ENCODE measurements around the gene AFF2. TPM values are rescaled to one million over a fixed set of nuclear protein-coding genes. Genes with fewer than 3 reads are reported as not detected.

The AFF2 gene
- total RNA-seq, 1 experiment from 2014 or later = 0.05 TPM

- no peak for TF ChIP-seq EGR1 (IDR thresholded peaks at IDR 0.05; ENCODE audit: low read depth)
- TF ChIP-seq JUND (IDR thresholded peaks at IDR 0.05) = no peak
- no peak for TF ChIP-seq ZNF274 (IDR thresholded peaks at IDR 0.05; ENCODE audit: low read depth, low read length)
- no peak for TF ChIP-seq CBX3 (IDR thresholded peaks at IDR 0.05; ENCODE audit: low read depth)
- TF ChIP-seq CEBPB (IDR thresholded peaks at IDR 0.05; ENCODE audit: low read depth) = no peak
- no peak for TF ChIP-seq SRF (IDR thresholded peaks at IDR 0.05; ENCODE audit: low read depth)
- no peak for TF ChIP-seq YY1 (IDR thresholded peaks at IDR 0.05; ENCODE audit: extremely low read depth, insufficient replicate concordance, low read depth, low read length)
- TF ChIP-seq TCF7L2 (IDR thresholded peaks at IDR 0.05; ENCODE audit: borderline replicate concordance, extremely low read depth, insufficient read depth, insufficient read length) = no peak
These were observed 365.1 kb downstream of the AFF2 start (continued) for GRCh38 chrX:148865277-148866210.

GRCh38 chrX:148867596-148867995, 367.2 kb downstream of the AFF2 start:
- H3K27ac ChIP-seq (ENCODE audit: low read depth, low read length) = no peak overlapping the region
- H3K4me2 ChIP-seq (ENCODE audit: low read length) = no peak overlapping the region
- no peaks in the 10 kb centered on the region for H3K4me1 ChIP-seq (ENCODE audit: control insufficient read depth in 1 of 2, insufficient read depth in 2 of 2, low read length in 2 of 2)
- H3K9me3 ChIP-seq (ENCODE audit: control insufficient read depth in 1 of 2, insufficient read depth in 1 of 2, low read depth in 1 of 2, low read length in 2 of 2) = no peaks in the 10 kb centered on the region
- no peaks in the 10 kb centered on the region for H3K79me2 ChIP-seq (ENCODE audit: insufficient read depth, low read length)
- intact Hi-C loops (cut with micrococcal nuclease) = no loop called here
- TF ChIP-seq ZFX (IDR thresholded peaks at IDR 0.05) = no peak
- TF ChIP-seq EZH2 (IDR thresholded peaks at IDR 0.05) = no peak
- no peak for TF ChIP-seq FOSL1 (IDR thresholded peaks at IDR 0.05; ENCODE audit: low read depth)
- TF ChIP-seq MAX (IDR thresholded peaks at IDR 0.05) = no peak
- no peak for TF ChIP-seq TCF7L2 (IDR thresholded peaks at IDR 0.05; ENCODE audit: borderline replicate concordance, extremely low read depth, insufficient read depth, insufficient read length)
- no peak for TF ChIP-seq SRF (IDR thresholded peaks at IDR 0.05; ENCODE audit: low read depth)
- TF ChIP-seq YY1 (IDR thresholded peaks at IDR 0.05; ENCODE audit: extremely low read depth, insufficient replicate concordance, low read depth, low read length) = no peak
- TF ChIP-seq SIN3A (IDR thresholded peaks at IDR 0.05; ENCODE audit: low read depth) = no peak
- TF ChIP-seq POLR2AphosphoS5 (IDR thresholded peaks at IDR 0.05; ENCODE audit: low read depth, low read length) = no peak
- TF ChIP-seq ELF1 (IDR thresholded peaks at IDR 0.05; ENCODE audit: borderline replicate concordance, low read depth) = no peak
- no peak for TF ChIP-seq CEBPB (IDR thresholded peaks at IDR 0.05; ENCODE audit: low read depth)
- no peak for TF ChIP-seq ATF3 (IDR thresholded peaks at IDR 0.05)
- TF ChIP-seq CBX3 (IDR thresholded peaks at IDR 0.05; ENCODE audit: low read depth) = no peak
- no peak for TF ChIP-seq EGR1 (IDR thresholded peaks at IDR 0.05; ENCODE audit: low read depth)
- no peak overlapping the region for H2AFZ ChIP-seq (ENCODE audit: low read depth, low read length, poor library complexity, severe bottlenecking)
- RAD21 ChIA-PET (ENCODE audit: low non-redundant PET in 1 of 2, low total read pairs in 2 of 2, uncharacterized antibody in 2 of 2, unreplicated experiment in 2 of 2) = no interaction called here
- CTCF ChIA-PET = no interaction called here
- H3K27me3 ChIP-seq (ENCODE audit: insufficient read depth, low read length) = no peaks in the 10 kb centered on the region
- DNase-seq (ENCODE audit: low read depth, low spot score) (no peak), ATAC-seq (no peak)
- no peaks in the 10 kb centered on the region for H4K20me1 ChIP-seq (ENCODE audit: insufficient read depth)
- no TSS peak for BruUV-seq (replicated peaks)
- H3K4me3 ChIP-seq (replicated peaks in 1 of 2; ENCODE audit: low read depth in 1 of 2, low read length in 2 of 2) = no peak overlapping the region
- no peaks in the 10 kb centered on the region for H3K9me2 ChIP-seq (ENCODE audit: insufficient read depth)
- POLR2A ChIA-PET = no interaction called here
- no peak overlapping the region for H3K9ac ChIP-seq (ENCODE audit: low read length)
- H3K36me3 ChIP-seq (ENCODE audit: control insufficient read depth in 1 of 2, insufficient read depth in 2 of 2, low read length in 2 of 2) = no peaks in the 10 kb centered on the region

Measured in HCT116 (cell line).